HG03066 (cell line): ENCODE data around the gene DAP.

Source experiments
- ATAC-seq: cut with Tn5 transposase; IDR thresholded peaks from one replicate; pipeline ENCODE4 v1.9.1; 2021; ENCODE audit warnings: low read depth; ENCODE audit not compliant: unreplicated experiment

Gene DAP

GRCh38 chr5:10761933-10762775 is 1.1 kb upstream of the DAP start:
- no peak for ATAC-seq

DNA sequence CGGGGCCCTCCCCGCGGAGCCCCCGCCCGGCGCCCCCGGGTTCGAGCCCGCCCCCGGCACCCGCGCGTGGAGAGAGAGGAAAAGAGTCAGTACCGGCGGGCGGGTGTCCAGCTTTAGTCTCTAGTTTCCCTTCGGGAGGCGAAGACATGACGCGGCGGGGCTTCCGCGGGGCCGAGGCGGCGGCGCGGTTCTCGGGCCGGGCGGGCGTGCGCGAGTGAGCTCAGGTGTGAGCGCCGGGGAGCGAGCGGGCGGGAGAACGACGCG is 181 bp downstream of the DAP start:
- no peak for ATAC-seq

DNA sequence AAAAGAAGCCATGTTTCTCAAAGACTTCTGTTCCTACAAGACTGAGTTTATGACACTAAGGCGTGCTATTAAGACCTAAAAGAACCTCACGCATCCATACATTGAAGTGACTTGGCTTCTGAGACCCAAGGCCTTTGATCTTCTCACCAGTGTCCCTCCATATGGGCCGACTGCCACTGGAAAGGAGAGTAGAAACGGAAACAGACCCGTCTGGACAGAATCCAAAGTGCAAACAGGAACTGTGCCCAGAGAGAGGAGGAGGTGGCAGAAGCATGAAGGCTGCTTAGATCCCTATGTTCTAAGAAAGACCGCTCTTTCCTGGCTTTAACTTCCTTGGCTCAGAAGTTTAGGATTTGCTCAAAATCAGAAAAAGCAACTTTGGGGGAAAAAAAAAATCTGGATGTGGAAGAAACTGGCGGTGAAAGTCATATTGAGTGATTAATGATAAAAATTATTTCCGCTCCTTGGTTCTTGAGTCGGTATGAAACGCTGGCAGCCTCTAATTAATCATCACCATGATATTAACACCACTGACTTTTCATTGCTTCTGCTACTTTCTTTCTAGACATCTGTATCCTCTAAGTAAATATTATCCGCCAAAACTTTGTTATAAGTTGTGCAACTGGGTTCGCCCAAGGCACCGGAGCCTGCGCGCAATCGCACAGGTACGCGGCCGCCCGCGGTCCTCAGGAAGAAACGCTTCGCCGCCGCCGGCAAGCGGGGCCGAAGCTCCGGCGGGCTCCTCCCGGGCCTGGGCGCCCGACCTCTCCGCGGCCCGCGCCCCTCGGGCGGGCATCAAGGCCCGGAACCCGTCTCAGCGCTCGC is 726 bp downstream of the DAP start:
- peak; percentile 33 for ATAC-seq

DNA sequence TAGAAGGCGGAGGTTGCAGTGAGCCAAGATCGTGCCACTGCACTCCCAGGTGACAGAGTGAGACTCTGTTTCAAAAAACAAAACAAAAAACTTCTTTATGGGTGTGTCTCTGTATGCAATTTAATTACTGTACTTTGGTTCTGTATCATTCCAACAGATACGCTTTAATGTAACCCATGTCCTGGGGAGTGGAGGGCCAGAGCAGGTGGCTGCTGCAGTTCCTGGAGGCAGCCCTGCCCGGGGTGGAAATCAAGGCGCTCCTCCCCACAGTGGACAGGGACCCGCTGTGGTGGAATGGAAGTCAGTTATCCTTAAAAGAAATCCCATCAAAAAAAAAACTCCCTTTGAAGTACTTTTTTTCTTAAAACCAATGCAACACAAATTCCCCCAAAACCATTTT is 1.9 kb downstream of the DAP start:
- ATAC-seq, result no peak

GRCh38 chr5:10757922-10758555 is 3.0 kb downstream of the DAP start:
- no peak for ATAC-seq

GRCh38 chr5:10757043-10757442 is 4.0 kb downstream of the DAP start:
- ATAC-seq, result no peak

GRCh38 chr5:10756549-10756948 is 4.5 kb downstream of the DAP start:
- no peak for ATAC-seq

DNA sequence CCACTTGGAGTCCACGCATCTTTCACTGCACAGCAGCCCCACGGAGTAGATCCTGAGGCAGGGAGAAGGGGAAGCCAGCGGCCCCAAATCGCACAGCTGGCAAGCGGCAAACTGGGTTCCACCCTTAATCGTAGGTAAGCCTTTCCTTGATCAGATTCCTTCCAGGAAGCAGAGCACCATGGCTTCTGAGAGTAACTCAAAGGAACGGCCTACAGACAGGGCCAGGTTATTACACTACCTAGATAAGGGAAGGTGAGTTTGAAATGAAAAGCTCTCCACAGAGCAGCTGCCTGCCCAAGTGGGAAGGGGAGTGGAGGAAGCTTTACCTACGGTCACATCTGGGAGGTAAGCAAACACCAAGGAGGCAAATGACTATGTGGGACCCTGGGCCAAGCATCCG is 7.9 kb downstream of the DAP start:
- ATAC-seq, result no peak

- ATAC-seq, result no peak
Observed at GRCh38 chr5:10752451-10752850, 8.6 kb downstream of the DAP start.

DNA sequence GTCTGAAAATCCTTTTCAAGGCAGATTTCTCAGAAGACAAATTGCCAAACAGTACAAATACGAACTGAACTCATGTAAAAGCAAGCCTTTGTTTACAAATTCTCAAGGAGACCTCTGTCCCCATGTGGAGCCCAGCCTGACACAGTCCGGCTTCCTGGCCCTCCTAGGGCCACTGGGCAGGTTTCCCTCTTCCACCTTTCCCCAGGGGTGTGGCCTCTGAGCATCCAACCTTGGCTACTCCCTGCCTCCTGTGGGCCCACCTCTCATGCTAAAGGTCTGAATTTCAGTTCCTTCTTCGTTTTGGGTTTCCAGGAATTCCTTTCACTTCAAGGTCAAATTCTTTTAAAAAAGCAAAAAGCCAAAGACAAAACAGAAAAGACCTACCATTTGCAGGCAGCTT is 10.1 kb downstream of the DAP start:
- no peak for ATAC-seq

DNA sequence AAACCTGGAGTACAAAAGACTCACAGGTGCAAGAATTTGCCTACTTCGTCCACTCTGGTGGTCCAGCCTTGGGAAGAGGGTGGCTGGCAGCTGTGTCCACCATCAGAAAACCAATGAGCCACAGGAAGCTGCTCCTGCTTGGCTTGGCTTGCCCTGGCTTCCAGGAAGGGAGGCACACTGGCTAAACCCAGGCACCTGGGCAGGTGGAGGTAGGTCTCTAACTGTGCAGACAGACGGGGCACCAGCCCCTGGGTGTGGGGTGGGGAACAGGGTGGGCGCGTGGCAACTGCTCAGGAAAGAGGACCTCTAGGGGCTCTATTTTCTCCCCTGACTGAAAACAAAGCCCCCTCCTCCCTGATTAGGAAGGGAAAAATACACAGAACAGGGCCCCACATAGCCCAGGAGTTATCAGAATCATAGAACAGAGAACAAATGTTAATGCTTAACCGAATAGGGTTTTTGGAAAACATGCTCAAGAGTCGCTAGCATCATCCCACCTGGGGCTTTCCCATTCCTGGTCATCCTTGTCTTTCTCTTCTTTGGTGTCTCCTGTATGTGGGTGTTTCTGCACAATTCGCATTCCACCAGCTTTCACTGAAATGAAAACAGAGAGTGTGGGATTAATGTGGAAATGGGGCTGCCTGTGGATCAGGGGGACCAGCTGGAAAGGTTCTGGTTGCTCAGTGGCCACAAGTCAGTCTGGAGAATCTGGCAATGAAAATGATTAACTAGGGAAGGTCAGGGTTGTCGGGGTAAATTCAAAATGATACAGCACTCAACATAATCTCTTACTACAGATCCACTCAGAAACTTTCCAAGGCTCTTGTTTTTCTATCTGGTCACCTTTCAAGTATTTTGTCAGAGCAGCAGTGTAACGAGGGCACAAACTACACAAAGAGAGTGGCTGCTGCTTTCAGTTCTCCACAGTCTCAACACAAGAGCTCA is 13.1 kb downstream of the DAP start:
- no peak for ATAC-seq

DNA sequence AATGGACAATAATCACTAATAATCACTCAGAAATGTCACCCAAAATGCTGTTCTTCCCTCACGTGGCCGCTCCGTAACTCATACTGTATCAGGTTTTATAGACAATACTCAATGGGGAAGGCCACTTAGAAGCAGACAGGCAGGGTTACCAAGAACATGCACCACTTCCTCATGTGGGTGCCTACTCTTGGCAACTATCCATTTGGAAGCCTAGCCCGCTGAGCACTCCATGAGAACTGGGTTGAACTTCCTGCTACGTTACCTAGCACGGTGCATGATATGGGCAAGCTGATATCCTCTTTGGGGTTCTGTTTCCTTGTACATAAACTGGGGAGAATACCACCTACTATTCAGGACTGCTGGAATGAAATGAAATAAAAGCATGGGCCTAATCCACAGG is 14.3 kb downstream of the DAP start:
- ATAC-seq, result no peak

- ATAC-seq, result no peak
Observed at GRCh38 chr5:10745133-10745532, 15.9 kb downstream of the DAP start.

DNA sequence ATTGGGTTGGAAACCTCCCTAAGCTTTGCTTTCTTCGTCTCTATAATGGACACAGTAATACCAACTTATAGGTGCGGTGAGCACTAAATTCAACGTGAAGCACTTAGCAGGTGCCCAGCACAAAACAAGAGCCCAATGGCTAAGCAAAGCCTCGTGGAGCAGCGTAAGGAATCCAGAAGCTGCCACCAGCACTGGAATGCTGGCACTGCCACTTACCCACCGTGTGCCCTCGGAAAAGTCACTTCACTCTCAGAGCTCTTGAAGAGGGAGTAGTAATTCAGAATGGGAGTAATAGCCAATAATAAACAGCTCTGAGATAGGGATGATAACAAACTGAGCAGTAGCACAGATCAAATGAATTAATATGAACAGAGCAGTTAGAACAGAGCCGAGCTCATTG is 16.4 kb downstream of the DAP start:
- no peak for ATAC-seq

GRCh38 chr5:10743951-10744350 is 17.1 kb downstream of the DAP start:
- no peak for ATAC-seq

- no peak for ATAC-seq
Observed at GRCh38 chr5:10743526-10743925, 17.5 kb downstream of the DAP start.

DNA sequence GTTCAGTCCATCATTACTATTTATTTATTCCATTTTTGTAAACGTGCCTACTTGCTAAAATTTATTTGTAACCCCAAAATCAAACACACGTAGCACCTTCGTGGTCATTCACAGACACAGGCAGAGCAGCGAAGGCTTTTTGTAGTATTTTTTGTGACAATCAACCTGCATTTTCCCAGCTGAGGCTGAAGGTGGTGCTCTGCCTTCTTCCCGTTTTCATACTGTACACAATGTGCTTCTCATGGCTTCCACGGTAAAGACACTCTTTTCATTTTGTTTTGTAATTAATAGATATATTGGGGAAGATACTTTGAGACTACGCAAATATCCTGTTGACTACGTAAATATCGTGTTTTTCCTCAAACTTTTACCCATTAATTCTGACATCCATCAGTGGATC is 19.4 kb downstream of the DAP start:
- ATAC-seq, result no peak

DNA sequence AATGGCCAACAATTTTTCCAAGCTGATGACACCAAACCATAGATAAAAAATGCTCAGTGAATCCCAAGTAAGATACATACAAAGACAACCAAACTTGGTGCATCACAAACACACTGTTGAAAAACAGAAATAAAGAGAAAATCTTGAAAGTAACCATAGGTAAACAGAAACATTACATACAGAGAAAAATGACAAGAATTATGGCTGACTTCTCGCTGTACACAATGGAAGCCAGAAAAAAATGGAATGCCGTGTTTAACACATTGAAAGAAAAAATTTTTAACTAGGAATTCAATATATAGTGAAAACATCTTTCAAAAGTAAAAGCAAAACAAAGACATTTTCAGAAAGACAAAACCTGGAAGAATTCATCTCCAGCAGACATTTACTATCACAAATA is 20.6 kb downstream of the DAP start:
- ATAC-seq, result no peak

GRCh38 chr5:10737880-10738279 is 23.2 kb downstream of the DAP start:
- no peak for ATAC-seq

DNA sequence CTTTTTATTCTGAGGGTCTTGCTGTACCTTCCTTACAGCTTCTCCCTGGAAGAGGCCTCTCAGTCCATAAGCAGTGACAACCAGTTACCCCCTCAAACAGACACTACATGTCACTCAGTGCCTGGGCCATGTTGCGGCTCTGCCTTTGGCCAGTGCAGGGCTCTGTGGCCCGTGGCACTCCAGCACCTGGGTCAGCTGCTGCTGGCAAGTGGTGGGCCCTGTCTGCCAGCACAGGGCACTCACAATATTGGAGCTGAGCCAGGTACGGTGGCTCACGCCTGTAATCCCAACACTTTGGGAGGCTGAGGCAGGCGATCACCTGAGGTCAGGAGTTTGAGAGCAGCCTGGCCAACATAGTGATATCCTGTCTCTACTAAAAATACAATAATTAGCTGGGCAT is 24.2 kb downstream of the DAP start:
- ATAC-seq, result no peak

DNA sequence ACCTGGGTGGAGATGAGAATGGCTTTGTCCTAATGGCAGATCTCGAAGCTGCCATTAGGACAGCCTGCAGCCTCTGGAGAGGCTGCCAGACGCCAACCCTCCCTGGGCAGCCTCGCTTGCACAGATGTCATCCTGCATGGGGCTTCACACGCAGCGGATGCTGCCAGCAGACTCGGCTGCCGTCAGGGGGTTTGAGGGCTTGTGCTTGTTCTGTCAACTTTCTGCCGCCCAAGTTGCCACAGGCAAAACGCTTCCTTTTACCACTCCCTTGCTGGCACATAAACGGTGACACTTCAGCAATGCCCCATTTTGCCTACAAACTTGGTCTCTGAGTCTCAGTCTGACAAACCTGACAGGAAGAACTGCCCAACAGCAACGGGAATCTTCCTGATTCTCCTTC is 24.7 kb downstream of the DAP start:
- no peak for ATAC-seq
